COR-L47 (cell line): ENCODE measurements around the gene MSI2.

ENCODE experiments used
- DNase-seq: peaks from one replicate; lab custom pipeline; 2025; lab: John Stamatoyannopoulos, UW

MSI2 gene

GRCh38 chr17:57461082-57461481 is 204.8 kb downstream of the MSI2 start:
- no peak for DNase-seq

- no peak for DNase-seq
These were observed 205.8 kb downstream of the MSI2 start for GRCh38 chr17:57462007-57462579.

DNA sequence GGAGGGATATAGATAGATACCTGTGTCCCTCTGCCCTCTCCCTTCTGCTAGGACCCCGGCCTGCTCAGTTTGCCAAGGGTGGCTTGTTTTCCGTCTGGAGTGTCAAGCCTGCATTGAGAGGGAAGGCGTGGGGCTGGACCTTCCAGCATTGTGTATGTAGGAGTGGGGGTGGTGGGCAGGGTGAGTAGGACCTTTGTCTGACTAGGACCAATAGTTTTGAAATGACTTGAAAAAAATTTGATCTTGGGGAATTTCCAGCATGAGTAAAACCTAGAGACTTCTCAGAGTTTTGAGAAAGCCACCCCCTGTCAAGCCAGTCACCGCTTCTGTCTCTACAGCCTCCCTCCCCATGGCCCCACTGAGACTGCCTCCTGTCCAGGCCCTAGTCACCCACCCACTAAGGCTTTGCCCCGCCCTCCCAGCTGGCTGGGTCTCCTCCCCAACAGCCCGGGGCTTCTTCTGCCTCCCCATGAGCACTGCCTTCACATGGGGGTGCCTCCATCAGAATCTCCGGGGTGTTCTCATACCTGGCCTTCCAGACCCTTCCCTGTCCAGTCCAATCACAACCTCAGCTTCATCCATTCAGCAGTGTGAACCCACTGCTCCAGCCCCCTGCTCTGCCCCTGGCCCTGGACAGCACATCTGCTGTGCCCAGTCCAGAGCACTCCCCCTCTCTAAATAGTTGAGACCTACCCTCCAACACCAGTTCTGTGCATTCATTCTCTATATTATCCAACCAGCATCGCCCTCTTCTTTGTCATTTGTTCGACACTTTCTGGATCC is 207.0 kb downstream of the MSI2 start:
- no peak for DNase-seq

DNA sequence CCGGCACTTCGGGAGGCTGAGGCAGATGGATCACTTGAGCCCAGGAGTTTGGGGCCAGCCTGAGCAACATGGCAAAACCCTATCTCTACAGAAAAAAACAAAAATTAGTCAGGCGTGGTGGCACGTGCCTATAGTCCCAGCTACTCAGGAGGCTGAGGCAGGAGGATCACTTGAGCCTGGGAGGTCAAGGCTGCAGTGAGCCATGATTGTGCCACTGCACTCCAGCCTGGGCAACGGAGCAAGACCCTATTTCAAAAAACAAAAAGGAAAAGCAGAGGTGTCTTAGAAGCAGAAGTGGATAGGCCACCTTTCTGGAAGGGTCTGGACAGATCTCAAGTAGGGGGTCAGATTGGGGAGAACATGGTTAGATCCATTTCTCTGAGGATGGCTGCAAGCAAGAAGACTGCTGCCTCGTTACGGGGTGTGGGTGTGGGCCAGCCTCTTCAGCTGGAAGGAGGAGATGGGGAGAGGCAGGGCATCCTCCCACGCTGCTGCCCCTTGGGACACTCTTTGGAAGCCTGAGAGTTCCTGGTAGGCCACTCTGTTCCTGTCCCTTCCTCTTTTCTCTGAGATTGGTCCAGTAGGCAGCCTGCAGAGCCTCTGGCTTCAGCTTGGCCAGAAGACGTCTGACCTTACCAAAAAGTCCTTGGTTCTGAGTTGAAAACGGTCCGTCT is 208.0 kb downstream of the MSI2 start:
- DNase-seq = no peak

DNA sequence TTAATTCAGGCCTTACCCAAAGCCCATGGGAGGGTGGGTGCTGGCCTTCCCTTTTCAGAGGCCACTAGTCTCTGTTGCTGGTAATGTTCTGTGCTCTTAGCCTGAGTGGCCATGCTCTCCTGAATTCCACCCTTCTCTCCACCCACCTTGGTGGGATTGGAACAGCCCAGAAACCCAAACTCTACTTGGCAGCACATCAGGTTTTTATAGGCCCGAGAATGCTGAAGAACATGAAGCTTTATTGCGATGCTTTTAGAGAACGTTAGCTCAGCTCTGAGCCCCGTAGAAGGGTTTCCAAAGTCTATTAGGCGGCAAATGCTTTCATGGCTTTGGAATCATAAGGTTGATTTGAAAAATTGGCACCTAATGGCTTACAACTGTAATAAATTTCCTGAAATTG is 209.3 kb downstream of the MSI2 start:
- DNase-seq = no peak

DNA sequence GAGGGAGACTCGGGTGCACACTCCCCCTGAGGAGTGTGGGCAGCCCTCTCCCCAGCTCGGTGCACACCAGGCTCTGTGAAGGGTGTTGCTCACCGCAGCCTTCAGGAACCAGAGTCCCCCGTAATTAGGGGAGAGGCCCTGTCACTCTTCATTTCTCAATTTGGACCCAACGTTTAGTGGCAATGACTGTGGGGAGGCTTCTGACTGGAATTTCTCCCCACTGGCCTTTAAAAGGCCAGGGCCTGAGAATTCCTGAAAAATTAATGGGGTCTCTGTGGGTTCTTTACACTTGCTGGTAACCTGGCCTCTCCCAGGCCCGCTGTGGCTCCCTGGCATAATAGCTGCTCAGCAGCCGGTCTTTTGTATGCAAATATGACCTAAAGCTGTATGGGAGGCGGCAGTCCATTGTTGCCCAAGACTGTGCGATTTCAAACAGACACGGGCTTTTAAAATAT is 209.7 kb downstream of the MSI2 start:
- DNase-seq = peak; percentile 20

- DNase-seq = no peak
These were observed 210.2 kb downstream of the MSI2 start for GRCh38 chr17:57466521-57466920.

DNA sequence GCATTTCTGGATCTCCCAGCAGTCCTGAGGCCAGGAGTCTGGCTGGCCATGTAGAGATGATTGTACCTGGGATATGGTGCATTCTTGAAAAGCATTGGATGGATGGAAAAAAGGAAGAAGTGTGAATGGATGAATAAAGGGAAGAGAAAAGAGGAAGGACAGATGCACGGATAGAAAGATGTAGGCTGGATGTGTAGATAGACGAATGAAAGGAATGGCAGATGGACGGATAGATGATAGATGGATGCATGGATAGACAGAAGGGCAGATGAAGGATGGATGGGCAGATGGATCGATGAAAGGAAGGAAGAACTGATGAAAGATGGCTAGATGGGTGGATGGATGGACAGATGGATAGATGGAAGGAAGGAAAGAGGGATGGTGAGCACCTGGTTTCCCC is 210.9 kb downstream of the MSI2 start:
- no peak for DNase-seq

DNA sequence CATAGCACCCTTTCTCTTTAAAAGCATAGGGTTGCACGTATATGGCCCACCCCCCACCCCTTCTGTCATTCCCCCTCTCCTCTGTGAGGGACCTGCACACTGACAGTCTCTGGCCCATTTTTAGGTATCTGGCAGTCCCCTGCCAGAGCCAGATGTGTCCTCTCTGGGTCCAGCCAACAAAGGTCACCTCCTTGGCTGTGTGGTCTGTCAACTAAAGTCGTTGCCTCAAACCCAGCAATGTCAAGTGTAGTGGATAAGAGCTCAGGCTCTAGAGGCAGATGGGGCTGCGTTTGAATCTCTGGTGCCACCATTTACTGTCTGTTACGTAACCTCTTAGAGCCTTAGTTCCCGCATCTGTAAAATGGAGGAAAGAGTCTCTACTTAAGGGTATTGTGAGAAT is 211.5 kb downstream of the MSI2 start:
- DNase-seq = no peak

GRCh38 chr17:57468932-57469775 is 212.8 kb downstream of the MSI2 start:
- DNase-seq = no peak

GRCh38 chr17:57470906-57471305 is 214.6 kb downstream of the MSI2 start:
- DNase-seq = no peak

- DNase-seq = no peak
These were observed 215.6 kb downstream of the MSI2 start for GRCh38 chr17:57471868-57472368.

GRCh38 chr17:57475796-57476195 is 219.5 kb downstream of the MSI2 start:
- no peak for DNase-seq

- DNase-seq = no peak
These were observed 221.4 kb downstream of the MSI2 start for GRCh38 chr17:57477522-57478362.

DNA sequence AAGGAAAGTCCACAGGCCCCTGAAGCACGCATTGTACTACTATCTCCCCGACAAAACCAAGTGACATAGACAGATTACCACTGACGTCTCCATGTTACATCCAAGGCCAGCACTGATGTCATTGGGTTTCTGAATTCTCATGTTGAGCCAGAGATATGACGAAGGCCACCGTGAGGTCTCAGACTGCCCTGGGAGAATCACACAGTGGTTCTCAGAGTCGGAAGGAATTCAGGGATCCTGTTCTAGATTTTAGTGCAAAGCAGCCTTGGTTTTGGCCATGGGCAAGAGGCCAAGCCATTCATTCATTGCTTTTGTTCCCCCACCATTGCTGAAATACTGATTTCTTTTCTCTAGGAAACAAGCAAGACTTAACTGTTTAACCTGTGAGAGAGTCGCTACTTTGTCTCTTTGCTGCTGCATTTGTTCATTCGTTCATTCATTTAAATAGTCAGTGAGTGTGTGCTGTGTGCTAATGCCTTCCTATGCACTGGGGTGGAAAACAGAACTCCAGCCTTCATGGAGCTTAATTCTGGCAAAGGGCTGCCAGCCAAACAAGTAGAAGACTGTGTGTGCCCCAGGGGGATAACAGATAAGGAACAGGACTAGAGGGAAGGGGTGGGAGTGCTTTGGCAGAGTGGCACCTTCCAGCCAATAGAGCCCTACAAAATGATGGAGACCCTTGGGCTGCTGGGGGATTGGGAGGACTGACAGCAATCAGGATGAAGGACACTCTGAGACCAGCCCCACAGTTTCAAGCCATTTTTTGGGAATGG is 222.3 kb downstream of the MSI2 start:
- no peak for DNase-seq

- no peak for DNase-seq
These were observed 224.3 kb downstream of the MSI2 start for GRCh38 chr17:57480438-57481196.

- DNase-seq = no peak
These were observed 225.6 kb downstream of the MSI2 start for GRCh38 chr17:57481910-57482391.

DNA sequence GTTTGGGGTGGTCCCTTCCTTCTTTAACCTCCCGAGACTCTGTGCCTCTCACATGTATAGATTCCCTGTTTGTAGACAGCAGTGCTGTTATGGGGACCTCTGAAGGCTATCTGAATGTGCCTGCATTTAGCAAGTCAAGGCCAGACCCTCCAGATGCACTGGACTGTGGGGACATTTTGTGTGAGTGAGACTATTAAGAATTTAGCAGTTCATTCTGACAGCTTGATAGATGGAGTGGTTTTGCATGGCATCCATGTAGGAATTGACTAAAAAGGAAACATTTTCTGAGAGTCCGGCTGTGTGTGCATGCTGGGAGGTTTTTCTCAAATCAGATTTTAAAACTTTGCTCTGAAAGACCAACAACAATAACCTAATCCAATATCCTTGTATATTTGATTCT is 226.3 kb downstream of the MSI2 start:
- no peak for DNase-seq

DNA sequence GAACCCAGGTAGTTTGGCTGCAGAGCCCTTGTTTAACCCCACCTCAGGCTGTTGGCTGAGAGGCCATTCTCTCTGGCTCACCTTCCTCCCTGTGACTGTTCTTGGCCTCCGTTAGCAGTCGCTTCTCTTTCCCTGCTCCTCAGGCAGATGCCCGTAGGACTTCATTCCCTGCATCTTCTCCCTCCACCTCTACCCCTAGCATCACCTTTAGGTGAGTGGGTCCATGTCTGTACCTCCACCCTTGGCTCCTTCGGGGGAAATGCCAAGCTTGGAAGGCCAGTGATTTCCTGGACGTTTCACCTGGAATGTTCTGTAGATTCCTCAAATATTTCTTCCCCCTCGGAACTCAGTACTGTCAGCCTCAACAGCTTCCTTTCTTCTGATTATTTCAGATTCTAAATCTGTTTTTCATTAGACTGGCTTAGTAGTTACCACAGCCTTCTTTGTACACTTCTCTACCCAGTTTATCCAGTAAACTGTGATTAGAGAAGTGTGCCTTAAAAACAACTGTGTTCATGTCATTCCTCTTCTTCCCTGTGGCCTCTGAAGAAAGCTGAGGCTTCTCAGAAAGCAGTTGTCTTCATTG is 227.9 kb downstream of the MSI2 start:
- no peak for DNase-seq
